Naive thymus-derived CD4-positive, alpha-beta T cell (primary cell): ENCODE data around the gene ADAM12. TPM values are rescaled to one million over a fixed set of nuclear protein-coding genes. Genes with fewer than 3 reads are reported as not detected.

Source experiments
- ATAC-seq: fragments of 150-1000 bp; cut with Tn5 transposase; 2 replicates; pipeline ENCODE4 v1.10.0; 2021; ENCODE audit warnings: mild to moderate bottlenecking, moderate library complexity
- CTCF ChIA-PET: fragments of 350-600 bp; sonication (Branson Sonifier 250); formaldehyde crosslinking; loops from one replicate; lab custom pipeline; 2021; ENCODE audit warnings: antibody characterized with exemption; lab: Charles Lee
- POLR2A ChIA-PET: fragments of 350-600 bp; sonication (Branson Sonifier 250); formaldehyde crosslinking; loops from one replicate; lab custom pipeline; 2021; ENCODE audit warnings: antibody characterized with exemption, inconsistent platforms; lab: Charles Lee
- DNase-seq, 9 donors: peaks; one replicate each; pipeline versions ENCODE4 v3.0.0 to v3.0.0-alpha.2; 2020 to 2022; ENCODE audit warnings: mixed read lengths in 1 of 9
- H3K27ac ChIP-seq: one replicate; pipeline ENCODE4 v1.7.0; 2013; ENCODE audit warnings: mild to moderate bottlenecking, low read depth, low read length, moderate library complexity
- H3K27me3 ChIP-seq, 2 donors: one replicate each; pipeline ENCODE4 v1.7.0; 2013; ENCODE audit warnings: low read length in 2 of 2, mild to moderate bottlenecking in 2 of 2, moderate library complexity in 2 of 2; ENCODE audit not compliant: control insufficient read depth in 2 of 2, insufficient read depth in 2 of 2
- H3K36me3 ChIP-seq, 3 experiments: 1 replicate in 2 of 3; 2 replicates in 1 of 3; pipeline ENCODE4 v1.7.0; 2013; ENCODE audit warnings: low read length in 3 of 3, mild to moderate bottlenecking in 3 of 3, moderate library complexity in 1 of 3; ENCODE audit not compliant: insufficient read depth in 3 of 3, control insufficient read depth in 2 of 3
- H3K4me1 ChIP-seq, 2 donors: one replicate each; pipeline ENCODE4 v1.7.0; 2013; ENCODE audit warnings: low read length in 2 of 2, mild to moderate bottlenecking in 2 of 2, moderate library complexity in 1 of 2; ENCODE audit not compliant: control insufficient read depth in 2 of 2, insufficient read depth in 2 of 2
- H3K4me3 ChIP-seq: 2 replicates; pipeline ENCODE4 v1.7.0; 2013; ENCODE audit warnings: mild to moderate bottlenecking, low read length
- H3K9me3 ChIP-seq, 3 experiments: 1 replicate in 2 of 3; 2 replicates in 1 of 3; pipeline ENCODE4 v1.7.0; 2013; ENCODE audit warnings: low read length in 3 of 3; ENCODE audit not compliant: control insufficient read depth in 2 of 3
- H3K27ac Mint-ChIP-seq, 9 donors: one replicate each; pipeline ENCODE4 v1.8.0; 2020 to 2022; ENCODE audit warnings: mixed read lengths in 9 of 9, mild to moderate bottlenecking in 8 of 9, moderate library complexity in 5 of 9, inconsistent platforms in 2 of 9
- H3K27me3 Mint-ChIP-seq, 5 donors: one replicate each; pipeline ENCODE4 v1.8.0; 2021 to 2022; ENCODE audit warnings: mixed read lengths in 5 of 5, mild to moderate bottlenecking in 1 of 5
- H3K36me3 Mint-ChIP-seq, 5 donors: one replicate each; pipeline ENCODE4 v1.8.0; 2020 to 2022; ENCODE audit warnings: mixed read lengths in 5 of 5, mild to moderate bottlenecking in 3 of 5, inconsistent platforms in 1 of 5
- H3K4me1 Mint-ChIP-seq, 7 donors: one replicate each; pipeline ENCODE4 v1.8.0; 2020 to 2022; ENCODE audit warnings: mixed read lengths in 7 of 7, mild to moderate bottlenecking in 3 of 7, inconsistent platforms in 1 of 7
- H3K4me3 Mint-ChIP-seq, 10 donors: one replicate each; pipeline ENCODE4 v1.8.0; 2020 to 2022; ENCODE audit warnings: mild to moderate bottlenecking in 10 of 10, mixed read lengths in 10 of 10, moderate library complexity in 6 of 10, inconsistent platforms in 2 of 10
- H3K9me3 Mint-ChIP-seq, 11 donors: one replicate each; pipeline ENCODE4 v1.8.0; 2020 to 2022; ENCODE audit warnings: mixed read lengths in 11 of 11, mild to moderate bottlenecking in 4 of 11, inconsistent platforms in 1 of 11, moderate library complexity in 1 of 11
- intact Hi-C, 2 donors: fragments of 100-400 bp; cut with micrococcal nuclease; formaldehyde crosslinking; loops; one replicate each; pipeline ENCODE4 v1.15.1; 2023
- polyA plus RNA-seq, 2 donors: library from polyadenylated mRNA; unstranded; fragments of 300-500 nt; fragmentation: Illumina TruSeq; gene quantifications; one replicate each; pipeline ENCODE4 v1.2.3, GENCODE V29; 2021
- total RNA-seq, 6 experiments: library from RNA in 5 of 6; stranded (reverse) in 5 of 6; gene quantifications; 1 replicate in 5 of 6; 2 replicates in 1 of 6; pipeline ENCODE4 v1.2.3 and lab custom pipeline; 2021 to 2026

ADAM12 gene
- total and polyA plus RNA-seq, 7 experiments from 2014 or later: 0.58 to 1.0 TPM; not detected in 5

DNA sequence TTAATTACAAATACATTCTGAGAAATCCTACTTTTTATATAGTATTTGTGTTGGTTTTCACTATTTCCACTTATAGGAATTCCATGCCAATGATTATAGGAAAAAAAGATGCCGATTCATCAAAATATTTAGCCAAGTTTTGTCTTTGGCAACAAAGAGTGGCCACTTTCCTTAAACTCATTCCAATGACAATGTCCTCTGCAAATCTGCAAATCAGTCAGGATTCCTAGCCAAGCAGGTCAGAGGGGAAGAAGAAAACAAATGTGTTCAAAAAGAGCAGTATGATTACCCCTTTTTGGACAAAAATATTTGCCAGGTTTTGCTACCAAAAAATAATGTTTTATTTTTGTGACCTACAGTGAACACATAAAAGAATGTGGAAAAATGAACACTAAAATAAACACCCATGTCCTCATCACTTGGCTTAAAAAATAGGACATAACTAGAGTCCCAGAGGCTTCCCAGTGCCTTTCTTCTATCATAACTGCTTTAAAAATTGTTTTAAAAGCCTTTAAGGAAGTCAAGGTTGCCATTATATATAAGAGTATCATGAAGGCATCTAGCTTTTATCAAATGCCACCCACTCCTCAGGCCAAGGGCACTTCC lies 125.9 kb downstream of the ADAM12 start:
- no peak overlapping the region for H3K27ac ChIP-seq
- H3K4me3 ChIP-seq: no peak overlapping the region
- no peak overlapping the region for H3K4me3 Mint-ChIP-seq
- H3K27ac Mint-ChIP-seq: no peak overlapping the region
- H3K27me3 Mint-ChIP-seq: peaks cover 0 to 17% (median 0%) of the 10 kb centered on the region in 5 donors
- no peaks in the 10 kb centered on the region for H3K27me3 ChIP-seq
- intact Hi-C loops: no loop called here
- H3K36me3 Mint-ChIP-seq: no peaks in the 10 kb centered on the region
- H3K9me3 Mint-ChIP-seq: peaks cover 0 to 19% (median 0%) of the 10 kb centered on the region in 11 donors
- H3K4me1 Mint-ChIP-seq: peaks cover 0 to 2% (median 0%) of the 10 kb centered on the region in 7 donors
- POLR2A ChIA-PET: no interaction called here
- ATAC-seq: no peak
- H3K4me1 ChIP-seq: no peaks in the 10 kb centered on the region
- no peaks in the 10 kb centered on the region for H3K9me3 ChIP-seq
- CTCF ChIA-PET: no interaction called here
- no peaks in the 10 kb centered on the region for H3K36me3 ChIP-seq
- DNase-seq: no peak

DNA sequence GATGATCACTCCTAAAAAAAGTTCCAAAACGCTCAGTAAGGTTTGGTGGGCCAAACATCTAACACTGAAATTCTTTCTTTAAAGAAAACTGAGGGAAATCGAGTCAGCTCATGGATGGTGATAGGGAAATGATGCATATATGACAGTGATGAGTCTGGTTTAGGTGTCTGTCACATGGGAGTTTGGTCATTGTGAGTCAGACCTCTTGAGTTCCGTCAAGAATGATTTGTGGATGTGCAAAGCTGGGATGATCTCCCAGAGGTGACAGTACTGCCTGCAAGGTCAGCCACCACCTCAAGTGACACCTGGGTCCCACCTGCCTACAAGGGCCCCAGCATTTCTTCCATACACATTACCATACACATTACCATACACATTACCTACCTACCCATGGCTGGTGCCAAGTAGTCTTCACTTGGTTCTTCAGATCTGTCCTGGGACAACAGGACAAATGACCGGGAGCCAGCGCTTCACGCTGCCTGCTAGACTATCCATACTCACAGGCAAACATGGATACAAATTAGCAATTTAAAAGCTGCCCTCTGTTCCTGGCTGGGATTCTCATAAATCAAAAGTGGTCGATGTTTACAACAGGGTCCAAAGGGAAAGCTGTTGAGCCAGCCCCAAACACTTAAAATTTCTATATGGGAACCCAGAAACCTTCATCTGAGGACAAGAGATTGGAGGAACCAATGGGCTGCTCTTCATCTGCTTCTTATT lies 128.4 kb downstream of the ADAM12 start:
- peaks cover 0 to 2% (median 0%) of the 10 kb centered on the region in 7 donors for H3K4me1 Mint-ChIP-seq
- no peak overlapping the region for H3K4me3 Mint-ChIP-seq
- Histone ChIP-seq H3K27ac (no peak overlapping the region), H3K27me3 (no peaks in the 10 kb centered on the region), H3K4me3 (no peak overlapping the region), H3K4me1 (no peaks in the 10 kb centered on the region), H3K36me3 (no peaks in the 10 kb centered on the region), H3K9me3 (no peaks in the 10 kb centered on the region)
- no peaks in the 10 kb centered on the region for H3K36me3 Mint-ChIP-seq
- no peak for DNase-seq
- ChIA-PET CTCF (no interaction called here), POLR2A (no interaction called here)
- ATAC-seq: no peak
- peaks cover 0 to 5% (median 0%) of the 10 kb centered on the region in 11 donors for H3K9me3 Mint-ChIP-seq
- H3K27me3 Mint-ChIP-seq: peaks cover 0 to 28% (median 4%) of the 10 kb centered on the region in 5 donors
- H3K27ac Mint-ChIP-seq: no peak overlapping the region
- intact Hi-C loops: no loop called here

DNA sequence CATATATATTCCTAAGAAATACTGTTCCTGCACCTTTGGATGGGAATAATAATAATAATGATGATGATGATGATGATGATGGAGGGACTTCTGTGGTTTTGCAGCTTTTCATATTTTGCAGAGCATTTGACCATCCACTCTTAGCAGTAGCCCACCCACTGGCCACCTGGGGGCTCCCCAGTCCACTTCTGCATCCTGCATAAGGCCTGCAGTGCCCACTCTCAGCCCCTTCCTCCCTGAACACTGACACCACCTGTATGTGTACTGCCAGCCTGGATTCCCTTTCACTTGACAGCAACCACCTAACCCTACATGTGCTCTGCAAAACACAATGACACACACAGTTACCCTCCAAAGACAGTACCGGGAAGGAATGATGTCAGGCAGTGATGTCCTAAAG lies 131.4 kb downstream of the ADAM12 start:
- DNase-seq: no peak
- Mint-ChIP-seq H3K36me3 (peaks cover 0 to 4% (median 0%) of the 10 kb centered on the region in 5 donors), H3K4me1 (peaks cover 0 to 2% (median 0%) of the 10 kb centered on the region in 7 donors), H3K9me3 (peaks cover 0 to 15% (median 3%) of the 10 kb centered on the region in 11 donors), H3K4me3 (no peak overlapping the region), H3K27ac (no peak overlapping the region), H3K27me3 (peaks cover 0 to 35% (median 3%) of the 10 kb centered on the region in 5 donors)
- Histone ChIP-seq H3K4me3 (no peak overlapping the region), H3K36me3 (no peaks in the 10 kb centered on the region), H3K9me3 (peaks cover 0 to 1% (median 0%) of the 10 kb centered on the region in 3 experiments), H3K27me3 (no peaks in the 10 kb centered on the region), H3K27ac (no peak overlapping the region), H3K4me1 (no peaks in the 10 kb centered on the region)
- ATAC-seq: no peak
- ChIA-PET CTCF (no interaction called here), POLR2A (no interaction called here)
- intact Hi-C loops: no loop called here

DNA sequence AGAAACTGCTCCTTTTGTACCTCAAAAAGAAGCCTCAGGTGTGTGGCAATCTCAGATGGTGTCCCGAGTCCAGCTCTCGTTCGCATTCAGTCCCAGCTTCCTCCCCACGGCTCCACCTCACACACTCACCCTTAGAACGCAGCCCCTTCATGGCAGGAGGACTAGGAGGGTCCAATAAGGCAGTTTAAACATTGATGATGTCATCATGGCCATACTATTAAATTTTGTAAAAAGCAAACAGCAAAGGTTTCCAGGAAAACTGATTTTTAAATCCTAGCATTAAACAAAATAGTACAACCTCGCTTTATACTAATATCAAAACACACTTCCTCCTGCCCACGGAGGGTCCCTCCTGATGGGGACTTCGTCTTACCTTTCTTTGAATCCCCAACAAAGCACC lies 133.0 kb downstream of the ADAM12 start:
- peaks cover 0 to 1% (median 0%) of the 10 kb centered on the region in 7 donors for H3K4me1 Mint-ChIP-seq
- H3K27ac Mint-ChIP-seq: no peak overlapping the region

DNA sequence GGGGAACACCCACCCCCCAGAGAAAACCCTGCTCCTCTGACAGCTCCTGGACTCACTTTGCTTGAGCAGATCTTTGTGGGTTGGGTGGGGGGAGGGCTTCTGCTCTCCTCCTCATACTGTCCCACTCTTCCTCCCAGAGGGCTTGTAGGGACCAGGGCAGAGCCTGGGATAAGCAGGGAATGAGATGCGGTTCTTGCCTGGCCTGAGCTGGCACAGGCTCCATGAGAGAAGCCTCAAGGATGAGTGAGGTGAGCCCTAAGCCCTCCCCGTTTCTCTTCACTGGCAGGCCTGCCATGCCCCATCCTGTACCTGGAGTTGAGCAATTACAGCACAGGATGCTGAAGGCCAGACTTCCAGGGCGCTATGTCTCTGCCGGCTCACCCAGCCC lies 134.7 kb downstream of the ADAM12 start:
- CTCF ChIA-PET: no interaction called here
- peaks cover 0 to 21% (median 7%) of the 10 kb centered on the region in 11 donors for H3K9me3 Mint-ChIP-seq

More for the DNA sequence above, 133.0 kb downstream of the ADAM12 start:
- Histone ChIP-seq H3K4me3 (no peak overlapping the region), H3K9me3 (peaks cover 0 to 5% (median 0%) of the 10 kb centered on the region in 3 experiments), H3K27ac (no peak overlapping the region), H3K36me3 (no peaks in the 10 kb centered on the region), H3K27me3 (no peaks in the 10 kb centered on the region), H3K4me1 (no peaks in the 10 kb centered on the region)
- peaks cover 0 to 6% (median 0%) of the 10 kb centered on the region in 5 donors for H3K36me3 Mint-ChIP-seq
- H3K27me3 Mint-ChIP-seq: peaks cover 0 to 29% (median 3%) of the 10 kb centered on the region in 5 donors
- CTCF ChIA-PET: no interaction called here
- intact Hi-C loops: no loop called here
- POLR2A ChIA-PET: no interaction called here
- H3K9me3 Mint-ChIP-seq: peaks cover 0 to 23% (median 7%) of the 10 kb centered on the region in 11 donors
- no peak for ATAC-seq
- H3K4me3 Mint-ChIP-seq: no peak overlapping the region
- no peak for DNase-seq

DNA sequence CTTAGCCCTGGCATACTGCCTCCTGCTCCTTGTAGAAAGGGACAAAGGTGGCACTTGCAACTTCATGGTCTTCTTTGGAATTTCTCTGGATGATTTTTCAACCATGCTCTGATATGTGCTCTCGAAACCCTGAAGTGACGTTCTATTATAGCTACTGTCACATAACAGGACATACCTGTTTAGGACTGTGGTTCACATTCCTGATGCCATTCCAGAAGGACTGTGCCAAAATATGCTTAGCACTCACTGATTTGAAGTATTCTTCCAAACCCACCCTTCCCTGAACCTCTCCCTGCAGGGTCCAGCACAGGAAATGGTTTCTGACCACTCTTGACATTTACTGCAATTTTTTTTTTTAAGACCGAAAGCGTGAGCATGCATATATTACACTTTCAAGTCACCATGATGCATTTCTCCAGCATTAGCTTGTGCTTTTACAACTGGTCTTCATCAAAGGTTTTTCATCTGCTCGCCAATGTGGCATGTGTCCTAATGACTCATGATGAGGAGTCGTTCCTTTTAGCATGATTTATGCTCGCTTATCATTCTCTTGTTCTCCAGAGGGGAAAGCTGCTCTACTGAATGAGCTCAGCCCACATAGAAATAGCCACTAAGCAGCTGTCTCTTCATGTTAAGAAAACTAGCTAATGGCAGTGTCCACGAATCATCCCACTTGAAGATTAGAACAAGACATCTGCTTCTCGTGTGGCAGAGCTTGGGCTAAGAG lies 135.2 kb downstream of the ADAM12 start:
- H3K27ac ChIP-seq: no peak overlapping the region
- CTCF ChIA-PET: no interaction called here
- H3K4me1 ChIP-seq: no peaks in the 10 kb centered on the region
- no peak overlapping the region for H3K4me3 ChIP-seq
- ATAC-seq (no peak), DNase-seq (no peak)
- no peaks in the 10 kb centered on the region for H3K27me3 ChIP-seq
- intact Hi-C loops: no loop called here
- H3K27ac Mint-ChIP-seq: no peak overlapping the region
- peaks cover 0 to 5% (median 0%) of the 10 kb centered on the region in 3 experiments for H3K9me3 ChIP-seq
- no peak overlapping the region for H3K4me3 Mint-ChIP-seq
- POLR2A ChIA-PET: no interaction called here
- H3K27me3 Mint-ChIP-seq: peaks cover 0 to 19% (median 3%) of the 10 kb centered on the region in 5 donors
- peaks cover 0 to 19% (median 7%) of the 10 kb centered on the region in 11 donors for H3K9me3 Mint-ChIP-seq
- H3K36me3 Mint-ChIP-seq: peaks cover 0 to 6% (median 0%) of the 10 kb centered on the region in 5 donors
- H3K36me3 ChIP-seq: no peaks in the 10 kb centered on the region
- H3K4me1 Mint-ChIP-seq: no peaks in the 10 kb centered on the region

More for the DNA sequence above, 134.7 kb downstream of the ADAM12 start:
- H3K4me1 Mint-ChIP-seq: no peaks in the 10 kb centered on the region
- Histone ChIP-seq H3K4me3 (no peak overlapping the region), H3K4me1 (no peaks in the 10 kb centered on the region), H3K27me3 (no peaks in the 10 kb centered on the region), H3K9me3 (peaks cover 0 to 5% (median 0%) of the 10 kb centered on the region in 3 experiments), H3K27ac (no peak overlapping the region), H3K36me3 (no peaks in the 10 kb centered on the region)
- peaks cover 0 to 25% (median 3%) of the 10 kb centered on the region in 5 donors for H3K27me3 Mint-ChIP-seq
- intact Hi-C loops: no loop called here
- H3K4me3 Mint-ChIP-seq: no peak overlapping the region
- H3K36me3 Mint-ChIP-seq: peaks cover 0 to 6% (median 0%) of the 10 kb centered on the region in 5 donors
- POLR2A ChIA-PET: no interaction called here
- H3K27ac Mint-ChIP-seq: no peak overlapping the region
- no peak for DNase-seq
- no peak for ATAC-seq
